Stimulated activated CD4-positive, alpha-beta T cell treated with anti-CD3 and anti-CD28 coated beads, Interleukin-1b, Interleukin-23, amount 100 ng/mL, for 1 hour (primary cell): ENCODE measurements around the gene PTPN18.
A peak's percentile ranks its signal among the peaks of the same experiment; 100 is the strongest.

Source experiments
- DNase-seq, 2 donors: peaks; one replicate each; pipeline ENCODE4 v3.0.0-alpha.2; 2020; ENCODE audit warnings: low read depth in 2 of 2

PTPN18 gene

DNA sequence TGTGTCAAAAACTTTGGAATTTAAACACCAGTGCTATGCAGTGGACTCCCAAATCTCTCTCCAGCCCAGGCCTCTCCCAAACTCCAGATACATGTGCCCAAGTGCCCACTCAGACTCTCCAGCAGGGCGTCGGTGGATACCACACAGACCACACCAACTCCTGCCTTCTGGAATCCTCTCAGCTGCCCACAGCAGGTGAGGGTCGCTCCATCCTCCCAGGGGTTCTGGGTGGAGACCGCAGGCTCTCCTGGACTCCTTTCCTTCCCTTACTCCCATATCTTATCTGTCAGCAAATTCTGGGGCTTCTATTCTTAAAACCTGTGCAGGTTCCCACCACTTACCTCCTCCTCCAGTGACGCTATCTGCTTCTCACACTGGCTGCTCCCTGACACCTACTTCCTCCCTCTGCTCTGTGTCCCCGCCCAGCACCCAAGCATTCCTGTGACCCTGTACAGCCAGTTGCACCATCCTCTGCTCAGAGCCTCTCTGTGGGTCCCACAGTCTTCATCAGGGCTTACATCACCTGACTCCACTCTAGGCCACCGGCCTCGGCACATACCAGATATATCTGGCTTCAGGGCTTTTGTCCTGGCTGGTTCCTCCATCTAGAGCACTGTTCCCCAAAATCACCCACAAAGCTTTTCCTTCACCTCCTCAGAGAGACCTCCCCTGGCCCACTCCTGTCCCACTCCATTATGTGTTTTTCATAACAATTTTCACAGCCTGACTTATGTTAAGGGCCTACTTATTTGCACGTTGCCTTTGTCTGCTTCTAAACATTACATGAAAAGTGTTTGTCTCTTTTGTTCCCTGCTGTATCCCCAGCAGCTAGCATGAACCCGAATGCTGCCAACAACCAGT, 15.7 kb upstream of the PTPN18 start:
- no peak for DNase-seq

DNA sequence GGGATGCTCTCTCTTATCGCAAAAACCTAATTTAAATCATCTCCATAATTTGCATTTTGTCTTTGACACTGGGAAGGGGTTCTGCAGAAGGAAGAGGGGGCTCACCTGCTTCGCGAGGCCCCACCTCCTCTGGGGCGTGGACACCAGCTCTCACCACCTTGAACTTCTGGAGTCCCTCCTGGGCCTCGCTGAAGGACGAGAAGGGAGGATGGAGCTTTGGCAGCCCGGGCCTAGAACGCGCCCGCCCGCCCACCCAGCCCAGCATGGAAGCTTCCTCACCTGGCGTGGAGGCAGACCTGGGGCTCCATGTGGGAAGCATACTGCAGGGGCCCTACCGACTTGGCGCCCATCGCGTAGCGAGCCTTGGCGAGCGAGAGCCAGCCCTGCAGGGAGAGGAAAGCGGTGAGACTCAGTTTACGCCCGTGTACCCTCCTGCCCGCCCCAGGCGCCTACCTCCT, 14.3 kb upstream of the PTPN18 start:
- no peak for DNase-seq

DNA sequence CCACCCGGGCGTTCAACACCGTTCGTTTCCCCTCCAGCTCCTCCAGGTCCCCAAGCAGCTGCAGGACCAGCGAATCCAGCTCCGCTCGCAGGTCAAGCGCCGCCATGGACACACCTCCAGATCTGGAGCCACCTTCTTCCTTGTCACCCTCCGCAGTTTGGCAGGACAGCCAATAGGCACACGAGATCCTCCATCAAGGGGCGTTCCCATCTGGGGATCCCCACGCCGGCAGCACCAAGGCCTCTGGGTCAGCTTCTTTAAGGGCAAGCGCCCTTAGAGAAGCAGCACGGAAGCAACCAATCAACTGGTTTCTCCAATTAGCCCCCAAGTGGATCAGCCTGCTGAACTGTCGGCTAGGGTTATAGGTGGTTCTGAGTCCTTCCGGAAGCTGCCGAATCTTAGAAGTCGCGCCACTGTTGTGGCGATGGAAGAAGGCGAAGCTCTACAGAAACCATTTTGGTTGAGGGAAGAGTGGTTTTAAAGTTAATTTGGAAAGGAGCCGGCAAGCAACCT, 13.8 kb upstream of the PTPN18 start:
- peak; percentile 54 to 58 for DNase-seq

DNA sequence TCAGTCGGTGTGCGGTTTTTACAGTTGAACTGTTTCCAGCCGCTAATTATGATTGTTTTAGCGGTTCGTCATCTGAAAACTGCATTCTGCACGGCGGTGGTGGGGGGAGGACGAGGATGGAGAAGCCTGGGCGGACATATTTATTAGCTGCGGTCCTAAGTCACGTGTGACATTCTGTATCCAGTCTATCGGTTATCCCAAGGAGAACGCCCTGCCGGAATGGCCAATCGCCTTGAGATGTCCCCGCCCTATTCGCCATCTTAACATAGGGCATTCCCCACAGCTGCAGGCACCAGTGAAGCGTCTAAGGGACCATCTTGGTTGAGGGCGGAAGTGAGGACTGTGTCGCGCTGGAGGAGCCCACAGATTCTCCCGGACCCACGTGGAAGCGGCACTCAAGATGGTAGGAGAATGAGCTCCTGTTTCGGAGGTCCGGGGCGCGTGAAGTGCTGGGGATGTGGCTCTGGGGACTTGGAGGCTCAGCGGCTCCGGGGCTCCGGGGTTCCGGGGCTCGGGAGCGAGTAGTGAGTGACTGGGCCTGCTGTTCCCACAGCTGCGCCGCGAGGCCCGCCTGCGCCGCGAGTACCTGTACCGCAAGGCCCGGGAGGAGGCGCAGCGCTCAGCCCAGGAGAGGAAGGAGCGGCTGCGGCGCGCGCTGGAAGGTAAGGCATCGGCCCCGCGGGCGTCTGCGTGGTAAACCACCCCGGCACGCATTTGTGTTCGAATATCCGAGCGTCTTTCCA, 13.2 kb upstream of the PTPN18 start, which contains the start of gene IMP4:
IMP4 (plus strand) TSS at position 365 of the 743 bp plus-strand sequence; CDS start at position 401, 36 bp downstream.
- peak; percentile 77 to 85 for DNase-seq

DNA sequence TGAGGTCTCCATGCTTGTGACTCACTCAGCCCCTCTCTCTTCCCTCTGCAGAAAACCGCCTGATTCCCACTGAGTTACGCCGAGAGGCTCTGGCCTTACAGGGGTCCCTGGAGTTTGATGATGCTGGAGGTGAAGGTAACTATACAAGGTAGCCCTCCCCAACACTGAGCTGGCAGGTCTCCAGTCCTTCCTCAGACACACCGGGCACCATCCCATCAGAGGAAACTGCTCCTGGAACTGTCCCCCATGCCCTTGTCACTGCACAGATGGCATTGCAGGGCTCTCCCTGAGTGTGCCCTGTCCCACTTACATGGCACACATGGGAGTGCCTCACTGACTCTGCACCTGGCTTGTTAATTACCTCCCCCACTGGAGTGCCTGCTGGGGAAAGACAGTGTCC, 11.3 kb upstream of the PTPN18 start:
- no peak for DNase-seq

DNA sequence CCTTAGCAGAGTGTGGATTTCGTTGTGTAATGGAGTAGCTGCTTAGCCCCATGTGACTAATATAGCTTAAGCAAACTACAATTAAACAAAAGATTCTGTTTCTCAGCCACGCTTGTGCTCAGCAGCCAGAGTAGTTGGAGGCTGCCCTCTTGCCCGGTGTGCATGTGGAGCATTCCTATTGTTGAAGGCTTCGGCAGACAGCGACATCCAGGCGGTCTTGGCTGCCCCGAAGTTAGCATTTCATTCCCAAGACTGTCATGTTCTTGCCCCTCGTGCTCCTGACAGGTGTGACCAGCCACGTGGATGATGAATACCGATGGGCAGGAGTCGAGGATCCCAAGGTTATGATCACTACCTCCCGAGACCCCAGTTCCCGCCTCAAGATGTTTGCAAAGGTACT, 10.8 kb upstream of the PTPN18 start:
- no peak for DNase-seq

DNA sequence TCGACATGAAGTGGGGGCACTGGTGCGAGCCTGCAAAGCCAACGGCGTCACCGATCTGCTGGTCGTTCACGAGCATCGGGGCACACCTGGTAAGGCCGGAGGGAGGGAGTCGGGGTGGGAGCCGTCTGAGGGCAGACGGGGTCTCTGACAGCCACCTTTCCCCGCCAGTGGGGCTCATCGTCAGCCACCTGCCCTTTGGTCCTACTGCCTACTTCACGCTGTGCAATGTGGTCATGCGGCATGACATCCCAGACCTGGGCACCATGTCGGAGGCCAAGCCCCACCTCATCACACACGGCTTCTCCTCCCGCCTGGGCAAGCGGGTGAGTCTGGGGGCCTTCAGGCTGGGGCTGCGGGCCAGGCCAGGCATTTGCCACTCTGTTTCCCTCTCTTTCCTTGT, 10.2 kb upstream of the PTPN18 start:
- no peak for DNase-seq

DNA sequence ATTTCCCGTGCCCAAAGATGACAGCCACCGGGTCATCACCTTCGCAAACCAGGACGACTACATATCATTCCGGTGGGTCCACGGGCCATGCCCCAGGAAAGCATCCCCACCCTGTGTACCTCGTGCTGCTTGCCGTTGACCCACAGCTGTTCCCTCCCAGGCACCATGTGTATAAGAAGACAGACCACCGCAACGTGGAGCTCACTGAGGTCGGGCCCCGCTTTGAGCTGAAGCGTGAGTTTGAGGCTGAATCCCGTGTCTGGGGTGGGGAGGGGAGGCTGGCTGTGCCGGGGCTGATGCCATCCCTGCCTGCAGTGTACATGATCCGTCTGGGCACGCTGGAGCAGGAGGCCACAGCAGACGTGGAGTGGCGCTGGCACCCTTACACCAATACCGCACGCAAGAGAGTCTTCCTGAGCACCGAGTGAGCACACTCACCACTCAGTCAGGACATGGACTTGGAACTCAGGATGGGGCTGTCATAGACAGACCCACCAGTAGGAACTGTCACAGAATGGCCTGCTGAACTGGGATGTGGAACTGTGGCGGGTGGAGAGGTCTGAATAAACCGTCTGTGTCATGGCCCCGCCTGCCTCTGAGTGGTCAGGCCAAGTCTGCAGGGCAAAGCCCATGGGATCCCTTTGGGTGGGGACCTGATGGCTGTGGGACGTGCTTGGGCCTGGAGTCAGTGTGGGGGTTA, 9.7 kb upstream of the PTPN18 start:
- no peak for DNase-seq

DNA sequence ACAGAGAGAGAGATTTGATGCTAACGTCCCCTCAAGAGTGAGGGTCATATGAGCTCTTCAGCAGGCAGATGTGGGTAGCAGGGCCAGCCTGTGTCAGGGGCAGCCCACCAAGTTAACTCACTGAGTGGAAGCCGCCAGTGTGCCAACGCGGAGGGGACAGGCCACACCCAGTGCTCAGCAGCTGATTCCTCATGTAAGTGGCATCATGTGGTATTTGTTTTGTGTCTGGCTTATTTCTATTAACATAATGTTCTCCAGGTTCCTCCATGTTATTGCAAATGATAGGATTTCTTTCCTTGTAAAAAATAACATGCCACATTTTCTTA, 9.2 kb upstream of the PTPN18 start:
- DNase-seq: no peak

DNA sequence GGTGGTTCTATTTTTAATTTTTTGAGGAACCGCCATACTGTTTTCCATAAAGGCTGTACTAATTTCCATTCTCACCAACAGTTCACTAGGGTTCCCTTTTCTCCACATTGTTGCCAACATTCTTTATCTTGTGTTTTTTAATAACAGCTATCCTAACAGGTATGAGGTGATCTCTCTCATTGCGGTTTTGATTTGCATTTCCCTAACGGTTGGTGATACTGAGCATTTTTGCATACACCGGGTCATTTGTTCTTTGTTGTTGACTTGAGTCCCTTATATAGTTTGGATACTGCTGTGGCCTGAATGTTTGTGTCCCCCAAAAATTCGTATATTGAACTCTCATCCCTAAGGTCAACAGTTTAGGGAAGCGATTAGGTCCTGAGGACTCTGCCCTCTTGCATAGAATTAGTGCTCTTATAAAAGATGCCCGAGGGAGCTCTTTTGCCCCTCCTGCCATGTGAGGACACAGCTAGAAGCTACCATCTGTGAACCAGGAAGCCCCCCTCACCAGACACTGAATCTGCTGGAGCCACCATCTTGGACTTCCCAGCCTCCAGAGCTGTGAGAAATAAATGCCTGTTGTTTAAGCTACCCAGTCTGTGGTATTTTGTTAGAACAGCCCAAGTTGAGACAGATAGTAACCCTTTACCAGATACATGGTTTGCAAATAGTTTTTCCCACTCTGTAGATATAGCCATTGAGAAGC, 8.5 kb upstream of the PTPN18 start:
- DNase-seq: no peak

DNA sequence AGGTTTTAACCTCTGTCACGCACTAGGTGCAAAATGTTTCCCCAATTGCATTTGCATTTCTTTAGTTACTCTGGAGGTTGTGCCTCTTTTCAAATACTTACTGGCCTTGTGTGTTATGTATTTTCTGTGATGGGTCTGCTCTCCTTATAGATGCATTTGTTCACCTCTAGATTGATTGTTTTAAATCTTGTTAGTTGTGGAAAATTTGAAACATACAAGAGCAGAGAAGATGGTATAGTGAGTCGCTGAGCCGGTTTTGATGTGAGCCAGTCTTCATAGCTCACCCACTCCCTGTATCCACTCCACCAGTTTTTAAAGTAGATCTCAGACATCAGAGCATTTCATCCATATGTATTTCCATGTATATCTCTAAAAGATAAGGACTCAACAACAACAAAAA, 6.7 kb upstream of the PTPN18 start:
- no peak for DNase-seq

DNA sequence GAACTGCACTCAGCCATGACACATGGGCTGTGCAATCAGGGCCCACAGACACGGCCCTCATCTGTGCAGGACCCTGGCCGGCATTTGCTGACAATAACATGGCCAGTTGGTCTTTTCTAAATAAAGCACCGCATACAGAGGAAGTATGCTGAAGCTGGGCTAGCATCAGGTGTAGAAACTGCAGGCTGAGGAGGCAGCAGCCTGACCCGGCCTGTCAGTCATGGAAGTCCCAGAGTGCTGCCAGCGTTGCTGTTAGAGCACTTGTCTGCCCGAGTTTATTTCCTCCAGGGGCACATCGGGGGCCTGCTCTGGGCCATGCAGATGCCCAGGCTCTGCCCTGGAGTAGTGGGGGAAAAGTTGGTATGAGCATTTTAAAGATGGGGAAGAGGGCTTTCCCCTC, 4.1 kb upstream of the PTPN18 start:
- DNase-seq: no peak

DNA sequence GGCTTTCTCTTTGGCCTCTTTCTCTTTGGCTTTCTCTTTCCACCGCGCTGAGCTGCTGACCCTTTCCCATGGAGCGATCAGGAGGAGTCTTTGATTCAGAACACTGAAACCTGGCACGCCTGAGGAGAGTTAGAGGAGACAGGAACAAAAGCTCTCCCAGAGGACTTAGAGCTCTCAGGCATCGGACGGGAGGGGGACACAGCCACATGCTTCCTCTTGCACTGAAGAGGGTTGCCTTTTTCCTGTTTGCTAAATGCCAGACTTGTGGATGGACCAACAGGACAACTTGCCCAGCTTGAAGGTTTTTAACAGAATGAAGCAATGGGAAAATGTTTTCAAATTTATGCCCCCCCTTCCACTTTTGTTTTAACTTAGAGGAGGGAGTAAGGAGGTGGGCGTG, 3.6 kb upstream of the PTPN18 start:
- no peak for DNase-seq

DNA sequence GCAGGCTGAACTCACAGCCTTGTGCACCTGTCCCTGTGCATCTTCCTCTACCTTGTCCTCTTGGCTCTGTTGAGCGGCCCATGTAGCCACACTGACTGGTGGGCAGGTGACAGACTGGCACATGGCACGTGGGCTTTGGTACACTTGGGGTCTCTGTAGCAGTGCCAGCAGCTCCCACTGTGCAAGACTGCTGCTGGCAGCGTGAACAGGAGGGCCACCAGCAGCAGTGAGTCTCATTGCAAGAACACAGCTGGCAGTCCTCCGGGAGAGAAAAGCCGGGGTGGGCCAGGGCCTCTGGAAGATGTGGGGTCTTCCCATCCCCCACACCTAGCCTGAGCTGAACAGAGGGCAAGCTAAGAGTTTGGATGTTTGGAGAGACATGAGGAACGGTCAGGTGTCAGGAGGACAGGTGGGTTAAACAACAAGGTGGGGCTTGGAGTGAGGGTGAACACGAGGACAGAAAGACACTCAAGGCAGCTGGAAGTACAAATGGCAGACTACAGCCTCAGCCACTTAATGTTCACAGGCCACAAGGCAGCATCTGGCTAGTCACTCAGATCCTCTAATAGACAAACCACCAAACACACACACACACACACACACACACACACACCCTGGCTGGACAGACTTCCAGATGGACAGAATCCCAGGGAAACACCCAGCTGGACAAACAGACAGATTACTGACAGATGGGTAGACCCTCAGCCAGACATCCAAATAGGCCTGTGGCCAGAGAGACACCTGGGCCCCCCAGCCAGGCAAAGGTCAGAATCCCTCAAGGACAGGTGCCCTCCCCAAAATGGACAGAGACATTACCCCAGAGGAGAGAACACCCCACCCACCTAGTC, 2.3 kb upstream of the PTPN18 start:
- DNase-seq: no peak

DNA sequence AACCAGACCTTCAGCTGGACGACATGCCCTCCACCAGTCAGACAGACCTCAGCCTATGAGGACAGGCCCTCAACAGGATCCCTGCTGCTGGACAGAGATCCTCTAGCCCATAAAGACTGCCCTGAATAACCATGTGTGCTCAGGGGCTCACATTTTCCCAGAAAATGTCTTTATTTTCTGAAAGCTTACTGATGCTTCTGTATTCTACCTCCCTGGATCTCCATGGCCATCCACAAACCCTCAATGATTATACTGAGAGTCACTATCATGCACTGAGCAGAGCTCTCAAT, 1.8 kb upstream of the PTPN18 start:
- no peak for DNase-seq

DNA sequence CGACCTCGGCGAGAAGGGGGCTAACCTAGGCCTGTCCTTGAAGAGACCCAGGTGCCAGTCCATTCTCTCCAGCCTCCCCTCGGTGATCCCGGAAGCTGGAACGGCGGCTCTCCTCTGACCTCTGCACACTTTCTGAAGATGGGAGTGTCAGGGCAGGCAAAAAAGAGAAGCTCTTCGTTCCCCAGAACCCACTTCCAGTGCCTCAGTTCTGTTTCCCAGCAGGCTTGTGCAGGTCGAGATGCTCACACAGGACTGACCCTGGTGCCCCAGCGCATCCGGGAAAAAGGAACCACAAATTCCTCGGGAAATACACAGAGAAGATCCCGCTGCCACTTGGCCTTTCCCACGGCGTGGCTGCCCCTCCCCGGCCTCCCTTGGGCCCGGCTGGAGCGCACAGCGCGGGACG, 681 bp upstream of the PTPN18 start:
- no peak for DNase-seq

DNA sequence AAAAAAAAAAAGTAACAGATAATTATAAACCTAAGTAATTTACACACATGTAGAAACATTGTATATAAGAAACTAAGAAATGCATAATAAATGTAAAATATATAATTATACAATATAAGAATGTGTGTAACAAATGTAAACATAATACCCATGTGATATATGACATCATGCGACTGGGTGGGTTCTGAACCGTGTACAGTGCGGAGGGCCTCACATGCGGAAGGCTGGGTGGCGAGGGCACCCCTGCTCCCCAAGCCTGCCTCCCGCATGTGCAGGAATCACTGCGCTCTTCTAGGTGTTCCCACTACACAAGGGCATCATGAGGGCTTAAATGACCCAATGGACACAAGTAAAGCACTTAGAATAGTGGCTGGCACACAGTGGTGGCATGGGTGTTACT, 2.0 kb downstream of the PTPN18 start:
- DNase-seq: no peak

DNA sequence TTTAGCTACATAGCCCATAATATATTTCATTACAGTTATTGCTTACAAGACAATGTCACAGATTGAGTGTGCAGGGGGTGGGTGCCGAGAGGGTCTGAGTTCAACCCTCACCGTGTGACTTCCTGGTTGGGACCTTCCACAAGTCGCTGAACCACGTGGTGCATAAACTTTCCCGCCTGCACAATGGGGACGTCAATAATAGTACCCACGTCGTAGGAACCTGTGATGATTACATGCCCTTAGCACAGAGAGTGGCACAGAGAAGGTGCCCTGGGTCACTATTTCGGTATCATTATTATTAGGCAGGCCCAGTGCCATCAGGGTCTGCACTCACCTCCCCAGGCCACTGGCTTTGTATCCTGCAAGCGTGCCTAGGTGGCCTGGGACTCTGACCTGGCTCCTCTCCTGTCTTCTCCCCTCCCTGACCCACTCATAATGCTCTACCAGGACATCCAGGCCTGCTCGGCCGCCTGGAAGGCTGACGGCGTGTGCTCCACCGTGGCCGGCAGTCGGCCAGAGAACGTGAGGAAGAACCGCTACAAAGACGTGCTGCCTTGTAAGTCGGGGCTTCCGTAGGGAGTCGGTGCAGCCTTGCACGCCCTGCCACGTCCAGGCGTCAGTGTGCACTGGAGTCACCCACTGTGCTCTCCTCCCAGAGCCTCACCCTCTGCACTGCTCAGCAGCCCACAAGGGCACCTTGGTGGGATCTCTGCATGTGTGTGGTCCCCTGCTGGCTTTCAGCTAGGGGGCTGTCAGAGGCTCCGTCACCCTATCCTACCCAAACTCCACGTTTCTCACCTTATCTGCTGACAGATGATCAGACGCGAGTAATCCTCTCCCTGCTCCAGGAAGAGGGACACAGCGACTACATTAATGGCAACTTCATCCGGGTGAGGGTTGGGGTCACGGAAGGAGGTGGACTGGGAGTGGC, 2.8 kb downstream of the PTPN18 start:
- no peak for DNase-seq

DNA sequence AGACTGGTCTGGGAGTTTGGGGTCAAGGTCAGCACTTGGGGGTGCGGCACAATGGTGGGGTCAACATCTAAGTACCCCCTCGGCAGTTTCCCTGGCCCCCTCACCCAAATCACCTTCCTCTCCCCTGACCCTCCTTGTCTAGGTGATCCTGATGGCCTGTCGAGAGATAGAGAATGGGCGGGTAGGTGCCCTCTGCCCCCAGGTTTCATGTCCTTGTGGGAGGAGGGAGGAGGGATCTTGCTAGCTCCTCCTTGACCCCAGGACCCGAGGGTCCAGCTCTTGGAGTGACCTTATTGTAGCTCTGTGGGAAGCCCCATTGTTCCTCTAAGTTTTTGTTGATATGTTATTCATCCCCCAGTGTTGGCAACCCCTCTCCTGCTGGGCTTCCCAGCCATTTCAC, 3.6 kb downstream of the PTPN18 start:
- no peak for DNase-seq

DNA sequence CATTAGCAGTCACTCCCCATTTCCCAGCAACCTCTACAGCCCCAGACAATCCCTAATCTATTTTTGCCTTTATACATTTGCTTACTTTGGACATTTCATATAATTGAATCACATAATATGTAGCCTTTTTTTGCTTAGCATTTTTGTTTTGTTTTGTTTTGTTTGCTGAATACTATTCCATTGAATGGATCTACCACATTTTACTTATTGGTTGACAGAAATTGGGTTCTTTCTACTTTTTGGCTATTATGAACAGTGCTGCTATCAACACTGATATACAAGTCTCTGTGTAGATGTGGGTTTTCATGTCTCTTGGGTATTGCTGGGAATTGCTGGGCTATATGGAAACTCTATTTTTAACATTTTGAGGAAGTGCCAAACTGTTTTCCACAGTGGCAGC, 7.6 kb downstream of the PTPN18 start:
- no peak for DNase-seq
